ENCODE data around the gene DUSP22.
"Not testable (repeated sequence)": the region's sequence is repeated elsewhere in the genome, so short reads cannot be mapped to it uniquely, and the experiment has no call there.

Gene DUSP22

GRCh38 chr6:323730-324088, 31.4 kb downstream of the DUSP22 start:
- DNase-seq, result no peak

GRCh38 chr6:324116-324728, 31.9 kb downstream of the DUSP22 start:
- DNase-seq, result no peak

- DNase-seq, result no peak
Observed at GRCh38 chr6:324729-325125, 32.4 kb downstream of the DUSP22 start.

- not testable (repeated sequence) for DNase-seq
Observed at GRCh38 chr6:325161-325860, 33.0 kb downstream of the DUSP22 start.

- not testable (repeated sequence) for DNase-seq
Observed at GRCh38 chr6:326066-326465, 33.8 kb downstream of the DUSP22 start.

- DNase-seq, result no peak
Observed at GRCh38 chr6:326896-327537, 34.7 kb downstream of the DUSP22 start.

- DNase-seq, result no peak
Observed at GRCh38 chr6:327538-328116, 35.3 kb downstream of the DUSP22 start.

- DNase-seq, result no peak
Observed at GRCh38 chr6:328136-328670, 35.9 kb downstream of the DUSP22 start.

GRCh38 chr6:328924-329323, 36.6 kb downstream of the DUSP22 start:
- DNase-seq, result no peak

GRCh38 chr6:329888-330691, 37.8 kb downstream of the DUSP22 start:
- no peak for DNase-seq

- DNase-seq, result no peak
Observed at GRCh38 chr6:330948-331347, 38.7 kb downstream of the DUSP22 start.

- no peak for DNase-seq
Observed at GRCh38 chr6:331622-332521, 39.6 kb downstream of the DUSP22 start.

GRCh38 chr6:332671-333070, 40.4 kb downstream of the DUSP22 start:
- DNase-seq, result no peak

GRCh38 chr6:333379-334002, 41.2 kb downstream of the DUSP22 start:
- no peak for DNase-seq

GRCh38 chr6:334536-335510, 42.5 kb downstream of the DUSP22 start:
- DNase-seq, result no peak

GRCh38 chr6:335572-335971, 43.3 kb downstream of the DUSP22 start:
- DNase-seq, result no peak

- no peak for DNase-seq
Observed at GRCh38 chr6:336159-337114, 44.1 kb downstream of the DUSP22 start.
